ENCODE data around the gene NPC1. TPM values are rescaled to one million over a fixed set of nuclear protein-coding genes. Genes with fewer than 3 reads are reported as not detected.

NPC1 gene
- total RNA-seq, 1 donor from 2014 or later: 42.4 TPM

GRCh38 chr18:23502516-23503037 is 83.7 kb downstream of the NPC1 start:
- H3K4me1 ChIP-seq (ENCODE audit: insufficient read depth, low read length): peaks cover 11% of the 10 kb centered on the region
- H3K36me3 ChIP-seq (ENCODE audit: insufficient read depth, low read length): no peaks in the 10 kb centered on the region
- Mint-ChIP-seq H3K9me3 (ENCODE audit: unreplicated experiment) (no peaks in the 10 kb centered on the region), H3K27ac (ENCODE audit: unreplicated experiment) (peak overlapping the region; percentile 63), H3K4me3 (ENCODE audit: unreplicated experiment) (peak overlapping the region; percentile 84), H3K27me3 (ENCODE audit: low read depth, unreplicated experiment) (no peaks in the 10 kb centered on the region), H3K4me1 (ENCODE audit: low read depth, unreplicated experiment) (peaks cover 21% of the 10 kb centered on the region), H3K36me3 (ENCODE audit: low read depth, unreplicated experiment) (peaks cover 3% of the 10 kb centered on the region)
- peaks cover 20% of the 10 kb centered on the region for H3K79me2 ChIP-seq (ENCODE audit: insufficient read depth, low read length)
- no peaks in the 10 kb centered on the region for H3K27me3 ChIP-seq (ENCODE audit: insufficient read depth, low read length)
- no peaks in the 10 kb centered on the region for H3K9me3 ChIP-seq (ENCODE audit: insufficient read depth, low read depth, low read length)
- peaks cover 15% of the 10 kb centered on the region for H4K20me1 ChIP-seq (ENCODE audit: insufficient read depth, low read length)
- no peak for DNase-seq (ENCODE audit: low read depth)
- no peak for TF ChIP-seq CTCF (IDR thresholded peaks at IDR 0.05; ENCODE audit: insufficient read depth, low read depth, low read length)
- no peak for TF ChIP-seq EZH2 (IDR thresholded peaks at IDR 0.05; ENCODE audit: insufficient read depth, low read length)
- H3K9ac ChIP-seq (ENCODE audit: low read length): peak overlapping the region; percentile 88
- peak overlapping the region; percentile 84 for H3K4me3 ChIP-seq (ENCODE audit: insufficient read depth, low read depth, low read length)
- peak overlapping the region; percentile 38 for H3K27ac ChIP-seq (ENCODE audit: low read depth, low read length)
- H3K4me2 ChIP-seq (ENCODE audit: low read length): peak overlapping the region; percentile 98
- peak overlapping the region; percentile 98 for H2AFZ ChIP-seq (ENCODE audit: low read depth, low read length)
- FAIRE-seq: no peak

- Histone ChIP-seq H3K36me3 (ENCODE audit: insufficient read depth, low read length) (no peaks in the 10 kb centered on the region), H3K4me1 (ENCODE audit: insufficient read depth, low read length) (peaks cover 11% of the 10 kb centered on the region), H3K79me2 (ENCODE audit: insufficient read depth, low read length) (peaks cover 18% of the 10 kb centered on the region), H3K9ac (ENCODE audit: low read length) (no peak overlapping the region), H3K4me2 (ENCODE audit: low read length) (no peak overlapping the region), H2AFZ (ENCODE audit: low read depth, low read length) (no peak overlapping the region), H3K4me3 (ENCODE audit: insufficient read depth, low read depth, low read length) (no peak overlapping the region), H4K20me1 (ENCODE audit: insufficient read depth, low read length) (peaks cover 15% of the 10 kb centered on the region), H3K9me3 (ENCODE audit: insufficient read depth, low read depth, low read length) (no peaks in the 10 kb centered on the region), H3K27ac (ENCODE audit: low read depth, low read length) (no peak overlapping the region), H3K27me3 (ENCODE audit: insufficient read depth, low read length) (no peaks in the 10 kb centered on the region)
- DNase-seq (ENCODE audit: low read depth) (no peak), FAIRE-seq (no peak)
- TF ChIP-seq CTCF (IDR thresholded peaks at IDR 0.05; ENCODE audit: insufficient read depth, low read depth, low read length): no peak
- TF ChIP-seq EZH2 (IDR thresholded peaks at IDR 0.05; ENCODE audit: insufficient read depth, low read length): no peak
- peaks cover 21% of the 10 kb centered on the region for H3K4me1 Mint-ChIP-seq (ENCODE audit: low read depth, unreplicated experiment)
- H3K27ac Mint-ChIP-seq (ENCODE audit: unreplicated experiment): no peak overlapping the region
- peaks cover 3% of the 10 kb centered on the region for H3K36me3 Mint-ChIP-seq (ENCODE audit: low read depth, unreplicated experiment)
- H3K9me3 Mint-ChIP-seq (ENCODE audit: unreplicated experiment): no peaks in the 10 kb centered on the region
- no peaks in the 10 kb centered on the region for H3K27me3 Mint-ChIP-seq (ENCODE audit: low read depth, unreplicated experiment)
- no peak overlapping the region for H3K4me3 Mint-ChIP-seq (ENCODE audit: unreplicated experiment)
These were observed 84.7 kb downstream of the NPC1 start for GRCh38 chr18:23501626-23502025.

- TF ChIP-seq EZH2 (IDR thresholded peaks at IDR 0.05; ENCODE audit: insufficient read depth, low read length) (no peak), CTCF (IDR thresholded peaks at IDR 0.05; ENCODE audit: insufficient read depth, low read depth, low read length) (no peak)
- Histone ChIP-seq H3K79me2 (ENCODE audit: insufficient read depth, low read length) (peaks cover 8% of the 10 kb centered on the region), H3K9ac (ENCODE audit: low read length) (no peak overlapping the region), H3K4me2 (ENCODE audit: low read length) (no peak overlapping the region), H4K20me1 (ENCODE audit: insufficient read depth, low read length) (peaks cover 4% of the 10 kb centered on the region), H3K36me3 (ENCODE audit: insufficient read depth, low read length) (no peaks in the 10 kb centered on the region), H3K9me3 (ENCODE audit: insufficient read depth, low read depth, low read length) (no peaks in the 10 kb centered on the region), H3K27ac (ENCODE audit: low read depth, low read length) (no peak overlapping the region), H3K4me3 (ENCODE audit: insufficient read depth, low read depth, low read length) (no peak overlapping the region), H3K27me3 (ENCODE audit: insufficient read depth, low read length) (no peaks in the 10 kb centered on the region), H2AFZ (ENCODE audit: low read depth, low read length) (peak overlapping the region; percentile 2), H3K4me1 (ENCODE audit: insufficient read depth, low read length) (peaks cover 11% of the 10 kb centered on the region)
- Mint-ChIP-seq H3K9me3 (ENCODE audit: unreplicated experiment) (no peaks in the 10 kb centered on the region), H3K36me3 (ENCODE audit: low read depth, unreplicated experiment) (no peaks in the 10 kb centered on the region), H3K27ac (ENCODE audit: unreplicated experiment) (peak overlapping the region; percentile 2), H3K27me3 (ENCODE audit: low read depth, unreplicated experiment) (peaks cover 2% of the 10 kb centered on the region), H3K4me1 (ENCODE audit: low read depth, unreplicated experiment) (peaks cover 18% of the 10 kb centered on the region), H3K4me3 (ENCODE audit: unreplicated experiment) (no peak overlapping the region)
- FAIRE-seq (no peak), DNase-seq (ENCODE audit: low read depth) (peak; percentile 44)
These were observed 87.0 kb downstream of the NPC1 start for GRCh38 chr18:23499291-23499781.

All from astrocyte (in vitro differentiated cells and primary cell).